Omental fat pad (tissue), 4 donors: ENCODE measurements around the gene FARS2. TPM values are rescaled to one million over a fixed set of nuclear protein-coding genes. Genes with fewer than 3 reads are reported as not detected.

Source experiments
- ATAC-seq: fragments of 150-250 bp; one replicate; pipeline ENCODE4 v1.9.1; 2016; ENCODE audit warnings: mild to moderate bottlenecking, moderate library complexity; ENCODE audit not compliant: low FRiP score
- DNase-seq: peaks from one replicate; pipeline ENCODE4 v3.0.0-alpha.2; 2019; ENCODE audit warnings: low spot score
- total RNA-seq, 4 donors: library from RNA; depleted of rRNA; stranded (reverse); fragments of >200 nt; gene quantifications; one replicate each; pipeline ENCODE4 v1.1.0, GENCODE V29; 2016
- TF ChIP-seq, protein P1 (sequence below), 3 donors: fragments of 450-650 bp; IDR thresholded peaks; one replicate each; pipeline ENCODE4 v1.5.1; 2016 to 2017; ENCODE audit warnings: antibody characterized with exemption in 3 of 3, mild to moderate bottlenecking in 3 of 3, moderate library complexity in 2 of 3

Gene FARS2
- total RNA-seq, 4 donors from 2014 or later: 12.5 to 18.1 (median 14.5) TPM

- TF ChIP-seq, protein P1, sequence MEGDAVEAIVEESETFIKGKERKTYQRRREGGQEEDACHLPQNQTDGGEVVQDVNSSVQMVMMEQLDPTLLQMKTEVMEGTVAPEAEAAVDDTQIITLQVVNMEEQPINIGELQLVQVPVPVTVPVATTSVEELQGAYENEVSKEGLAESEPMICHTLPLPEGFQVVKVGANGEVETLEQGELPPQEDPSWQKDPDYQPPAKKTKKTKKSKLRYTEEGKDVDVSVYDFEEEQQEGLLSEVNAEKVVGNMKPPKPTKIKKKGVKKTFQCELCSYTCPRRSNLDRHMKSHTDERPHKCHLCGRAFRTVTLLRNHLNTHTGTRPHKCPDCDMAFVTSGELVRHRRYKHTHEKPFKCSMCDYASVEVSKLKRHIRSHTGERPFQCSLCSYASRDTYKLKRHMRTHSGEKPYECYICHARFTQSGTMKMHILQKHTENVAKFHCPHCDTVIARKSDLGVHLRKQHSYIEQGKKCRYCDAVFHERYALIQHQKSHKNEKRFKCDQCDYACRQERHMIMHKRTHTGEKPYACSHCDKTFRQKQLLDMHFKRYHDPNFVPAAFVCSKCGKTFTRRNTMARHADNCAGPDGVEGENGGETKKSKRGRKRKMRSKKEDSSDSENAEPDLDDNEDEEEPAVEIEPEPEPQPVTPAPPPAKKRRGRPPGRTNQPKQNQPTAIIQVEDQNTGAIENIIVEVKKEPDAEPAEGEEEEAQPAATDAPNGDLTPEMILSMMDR (IDR thresholded peaks at IDR 0.05): no peak
- ATAC-seq: no peak
- DNase-seq: no peak
Measured at GRCh38 chr6:5486214-5486613, 224.9 kb downstream of the FARS2 start.

- ATAC-seq: no peak
- no peak for DNase-seq
- TF ChIP-seq, protein P1 (IDR thresholded peaks at IDR 0.05): no peak
Measured at GRCh38 chr6:5490501-5491069, 229.3 kb downstream of the FARS2 start.

GRCh38 chr6:5492356-5492755 lies 231.0 kb downstream of the FARS2 start:
- TF ChIP-seq, protein P1 (IDR thresholded peaks at IDR 0.05): no peak
- no peak for DNase-seq
- no peak for ATAC-seq

- ATAC-seq (no peak), DNase-seq (no peak)
- TF ChIP-seq, protein P1 (IDR thresholded peaks at IDR 0.05): no peak
Measured at GRCh38 chr6:5493806-5494205, 232.5 kb downstream of the FARS2 start.

- TF ChIP-seq, protein P1 (IDR thresholded peaks at IDR 0.05): no peak
- no peak for ATAC-seq
- DNase-seq: no peak
Measured at GRCh38 chr6:5497896-5498578, 236.7 kb downstream of the FARS2 start.

- ATAC-seq (no peak), DNase-seq (no peak)
- TF ChIP-seq, protein P1 (IDR thresholded peaks at IDR 0.05): no peak
Measured at GRCh38 chr6:5498579-5498899, 237.2 kb downstream of the FARS2 start.

DNA sequence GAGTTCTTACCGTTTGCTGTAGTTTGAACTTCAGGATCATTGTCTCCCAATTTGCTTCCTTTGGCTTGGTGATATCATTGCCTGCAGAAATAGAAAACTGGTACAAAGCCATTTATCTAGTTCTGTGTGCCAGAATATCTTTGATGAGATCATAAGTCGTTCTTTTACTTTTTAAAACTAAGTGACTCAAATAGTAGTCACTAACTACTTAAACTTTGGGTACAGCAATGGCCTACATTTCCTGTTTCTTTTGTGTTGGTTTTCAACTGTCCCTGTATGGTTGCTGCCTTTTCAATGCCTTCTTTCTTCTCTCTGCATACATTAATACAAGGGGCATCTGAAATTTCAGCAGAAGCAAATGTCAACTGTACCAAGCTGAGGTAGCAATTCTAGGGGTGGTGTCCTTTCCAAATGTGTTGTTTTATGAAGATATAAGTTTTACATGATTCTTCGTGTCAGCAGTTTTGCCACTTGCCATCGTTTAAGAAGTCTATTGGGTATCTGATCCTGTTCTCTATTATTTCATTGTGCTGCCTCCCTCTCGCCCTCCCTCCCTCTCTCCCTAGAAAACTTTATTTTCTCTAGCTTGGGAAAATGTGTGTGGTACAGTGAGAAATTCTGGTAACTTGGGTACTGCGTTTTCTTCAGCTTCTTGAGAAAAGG lies 238.5 kb downstream of the FARS2 start:
- ATAC-seq (no peak), DNase-seq (no peak)
- TF ChIP-seq, protein P1 (IDR thresholded peaks at IDR 0.05): no peak
